HCT116 (cell line): Measurements from ENCODE around the gene PON3. TPM values are rescaled to one million over a fixed set of nuclear protein-coding genes. Genes with fewer than 3 reads are reported as not detected.

Experiments
- ATAC-seq: fragments of 200-7000 bp; cut with Tn5 transposase; 2 replicates; pipeline ENCODE4 v1.9.1; 2020; ENCODE audit warnings: mild to moderate bottlenecking, moderate library complexity
- BruUV-seq: library from RNA; stranded (reverse); fragments of 400-500 nt; replicated peaks from 2 replicates; lab custom pipeline; 2021; lab: Mats Ljungman, UMichigan
- CTCF ChIA-PET: fragments of 300-600 bp; sonication (Branson Sonifier 250); formaldehyde crosslinking; loops from one replicate; lab custom pipeline; 2021; ENCODE audit warnings: antibody characterized with exemption; lab: Charles Lee
- POLR2A ChIA-PET: fragments of 300-600, 350-600 bp; sonication (Branson Sonifier 250); formaldehyde crosslinking; loops from one replicate; lab custom pipeline; 2021; ENCODE audit warnings: antibody characterized with exemption; lab: Charles Lee
- RAD21 ChIA-PET, 2 experiments: fragments of 300-600 bp; sonication (Branson Sonifier 250); formaldehyde crosslinking; loops; one replicate each; lab custom pipeline; 2023; ENCODE audit warnings: low total read pairs in 2 of 2; ENCODE audit not compliant: uncharacterized antibody in 2 of 2, unreplicated experiment in 2 of 2, low non-redundant PET in 1 of 2; lab: Charles Lee
- DNase-seq: peaks from one replicate; pipeline ENCODE4 v3.0.0-alpha.2; 2010; ENCODE audit warnings: low read depth, low spot score
- H2AFZ ChIP-seq: fragments of 200-600 bp; shearing (Covaris generic), sonication (generic); 2 replicates; pipeline ENCODE4 v1.6.1; 2017; ENCODE audit warnings: low read depth, mixed run types, mixed read lengths, antibody characterized with exemption, low read length; ENCODE audit not compliant: poor library complexity, severe bottlenecking
- H3K27ac ChIP-seq: 2 replicates; pipeline ENCODE4 v1.5.1; 2012; ENCODE audit warnings: low read depth, low read length
- H3K27me3 ChIP-seq: fragments of 200-600 bp; sonication (generic); 2 replicates; pipeline ENCODE4 v1.6.1; 2016; ENCODE audit warnings: mixed run types, low read length, mixed read lengths; ENCODE audit not compliant: insufficient read depth
- H3K36me3 ChIP-seq, 2 experiments: fragments of 200-500 bp in 1 of 2; fragments of 200-600 bp in 1 of 2; sonication (Bioruptor generic) in 1 of 2; sonication (generic) in 1 of 2; 2 replicates each; pipeline versions ENCODE4 v1.5.1 to v1.6.1; 2014 to 2016; ENCODE audit warnings: low read length in 2 of 2, inconsistent platforms in 1 of 2, mixed read lengths in 1 of 2, mixed run types in 1 of 2; ENCODE audit not compliant: insufficient read depth in 2 of 2, control insufficient read depth in 1 of 2
- H3K4me1 ChIP-seq, 2 experiments: fragments of 200-600 bp in 1 of 2; sonication (generic) in 1 of 2; 2 replicates each; pipeline versions ENCODE4 v1.5.1 to v1.6.1; 2012 to 2017; ENCODE audit warnings: low read length in 2 of 2, inconsistent platforms in 1 of 2, mild to moderate bottlenecking in 1 of 2, mixed read lengths in 1 of 2, mixed run types in 1 of 2, moderate library complexity in 1 of 2; ENCODE audit not compliant: insufficient read depth in 2 of 2, control insufficient read depth in 1 of 2
- H3K4me2 ChIP-seq: fragments of 200-600 bp; sonication (generic); 2 replicates; pipeline ENCODE4 v1.6.1; 2017; ENCODE audit warnings: mixed run types, low read length, mixed read lengths
- H3K4me3 ChIP-seq, 2 experiments: fragments of 200-600 bp in 1 of 2; sonication (generic) in 1 of 2; replicated peaks in 1 of 2; 2 replicates each; pipeline ENCODE4 v1.5.1; 2011 to 2016; ENCODE audit warnings: low read length in 2 of 2, control low read depth in 1 of 2, low read depth in 1 of 2, mild to moderate bottlenecking in 1 of 2, mixed read lengths in 1 of 2, mixed run types in 1 of 2
- H3K79me2 ChIP-seq: fragments of 200-600 bp; sonication (generic); 2 replicates; pipeline ENCODE4 v1.6.1; 2017; ENCODE audit warnings: mild to moderate bottlenecking, mixed run types, low read length, moderate library complexity, mixed read lengths; ENCODE audit not compliant: insufficient read depth
- H3K9ac ChIP-seq: fragments of 200-600 bp; sonication (generic); 2 replicates; pipeline ENCODE4 v1.6.1; 2016; ENCODE audit warnings: low read length, mixed read lengths
- H3K9me2 ChIP-seq: fragments of 200-600 bp; sonication (generic), shearing (Covaris generic); 2 replicates; pipeline ENCODE4 v1.6.1; 2017; ENCODE audit warnings: mixed run types, mild to moderate bottlenecking, moderate library complexity; ENCODE audit not compliant: insufficient read depth
- H3K9me3 ChIP-seq, 2 experiments: fragments of 200-500 bp in 1 of 2; fragments of 200-600 bp in 1 of 2; sonication (Bioruptor generic) in 1 of 2; sonication (generic) in 1 of 2; 2 replicates each; pipeline ENCODE4 v1.6.1; 2014 to 2017; ENCODE audit warnings: low read length in 2 of 2, mixed read lengths in 2 of 2, inconsistent platforms in 1 of 2, low read depth in 1 of 2, mild to moderate bottlenecking in 1 of 2, mixed run types in 1 of 2, moderate library complexity in 1 of 2; ENCODE audit not compliant: control insufficient read depth in 1 of 2, insufficient read depth in 1 of 2
- H4K20me1 ChIP-seq: fragments of 200-600 bp; sonication (generic), shearing (Covaris generic); 2 replicates; pipeline ENCODE4 v1.6.1; 2017; ENCODE audit warnings: mixed run types, mild to moderate bottlenecking, moderate library complexity; ENCODE audit not compliant: insufficient read depth
- CBX3 ChIP-seq: IDR thresholded peaks from 2 replicates; pipeline ENCODE4 v1.6.1; 2012; ENCODE audit warnings: low read depth
- CTCF ChIP-seq, 3 experiments: fragments of 200-600 bp in 1 of 3; sonication (generic) in 1 of 3; IDR thresholded peaks in 2 of 3; conservative IDR thresholded peaks in 1 of 3; 2 replicates each; pipeline ENCODE4 v1.5.1; 2012 to 2017; ENCODE audit warnings: low read depth in 2 of 3, low read length in 2 of 3, antibody characterized with exemption in 1 of 3, borderline replicate concordance in 1 of 3, control low read depth in 1 of 3, mild to moderate bottlenecking in 1 of 3, mixed read lengths in 1 of 3, mixed run types in 1 of 3, moderate library complexity in 1 of 3; ENCODE audit not compliant: insufficient read depth in 1 of 3
- ELF1 ChIP-seq: IDR thresholded peaks from 2 replicates; pipeline ENCODE4 v1.6.1; 2012; ENCODE audit warnings: low read depth, borderline replicate concordance
- EZH2 ChIP-seq: fragments of 200-600 bp; sonication (generic); IDR thresholded peaks from 2 replicates; pipeline ENCODE4 v1.6.1; 2017; ENCODE audit warnings: antibody characterized with exemption, mixed run types
- EZH2phosphoT487 ChIP-seq: fragments of 200-600 bp; IDR thresholded peaks from 2 replicates; pipeline ENCODE4 v1.6.1; 2018; ENCODE audit warnings: antibody characterized with exemption, borderline replicate concordance
- FOSL1 ChIP-seq: IDR thresholded peaks from 2 replicates; pipeline ENCODE4 v1.6.1; 2012; ENCODE audit warnings: low read depth
- MAX ChIP-seq: IDR thresholded peaks from 2 replicates; pipeline ENCODE4 v1.6.1; 2012
- REST ChIP-seq: IDR thresholded peaks from 2 replicates; pipeline ENCODE4 v1.6.1; 2012; ENCODE audit warnings: low read depth
- SIN3A ChIP-seq: IDR thresholded peaks from 2 replicates; pipeline ENCODE4 v1.6.1; 2012; ENCODE audit warnings: low read depth
- ZBTB33 ChIP-seq: IDR thresholded peaks from 2 replicates; pipeline ENCODE4 v1.6.1; 2011; ENCODE audit warnings: mild to moderate bottlenecking, low read length, moderate library complexity; ENCODE audit not compliant: insufficient replicate concordance; ENCODE audit errors: extremely low read depth
- ZFX ChIP-seq: fragments of 450-650 bp; IDR thresholded peaks from 2 replicates; pipeline ENCODE4 v1.6.1; 2017
- intact Hi-C: fragments of 100-400 bp; cut with micrococcal nuclease; formaldehyde crosslinking; loops from 2 replicates; pipeline ENCODE4 v1.10.0; 2022
- total RNA-seq: library from RNA; stranded (reverse); gene quantifications from one replicate; pipeline ENCODE4 v1.2.1, GENCODE V29; 2021; ENCODE audit not compliant: unreplicated experiment

PON3 gene
- total RNA-seq, 1 experiment from 2014 or later: 2.6 TPM

GRCh38 chr7:95421000-95421846 is 25.0 kb upstream of the PON3 start:
- Histone ChIP-seq H3K36me3 (no peaks in the 10 kb centered on the region; a peak in 1 of 4 replicates), H3K27ac (no peak overlapping the region), H2AFZ (no peak overlapping the region), H3K4me1 (peaks cover 4 to 5% of the 10 kb centered on the region in 2 experiments; a peak in 2 of 4 replicates), H3K4me3 (no peak overlapping the region), H3K79me2 (peaks cover 4% of the 10 kb centered on the region; the same call in 1 of the 2 replicates), H3K9me3 (no peaks in the 10 kb centered on the region), H3K9ac (no peak overlapping the region), H3K9me2 (no peaks in the 10 kb centered on the region), H3K4me2 (no peak overlapping the region), H4K20me1 (no peaks in the 10 kb centered on the region), H3K27me3 (no peaks in the 10 kb centered on the region)
- intact Hi-C loops: no loop called here
- no peak for DNase-seq
- TF ChIP-seq REST (no peak), ELF1 (no peak), CBX3 (no peak), FOSL1 (no peak), CTCF (IDR thresholded peaks at IDR 0.05 in 2 of 3, conservative IDR thresholded peaks at IDR 0.05 in 1 of 3; ENCODE audit: borderline replicate concordance in 1 of 3, insufficient read depth in 1 of 3, low read depth in 2 of 3, low read length in 2 of 3) (no peak), EZH2 (no peak), SIN3A (no peak), EZH2phosphoT487 (no peak), ZFX (no peak), ZBTB33 (no peak), MAX (no peak)
- ATAC-seq: no peak
- no TSS peak for BruUV-seq
- ChIA-PET CTCF (no interaction called here), POLR2A (interaction anchor here (0.5 kb wide), 1 partner anchor 119 kb away, joined by 3 read pairs; no protein-coding TSS in a partner anchor), RAD21 (no interaction called here)
